H9 (cell line): ENCODE results near the gene POC1B. TPM values are rescaled to one million over a fixed set of nuclear protein-coding genes. Genes with fewer than 3 reads are reported as not detected.

Experiments used
- DNase-seq: peaks from one replicate; pipeline ENCODE4 v3.0.0-alpha.2; 2017
- H2AFZ ChIP-seq: one replicate; pipeline ENCODE4 v1.6.1; 2013; ENCODE audit warnings: mild to moderate bottlenecking, low read length, control low read depth, moderate library complexity
- H2AK5ac ChIP-seq: 2 replicates; pipeline ENCODE4 v1.6.1; 2013; ENCODE audit warnings: low read length, control low read depth, mixed read lengths; ENCODE audit not compliant: insufficient read length
- H2BK120ac ChIP-seq: one replicate; pipeline ENCODE4 v1.6.1; 2013; ENCODE audit warnings: low read depth, mild to moderate bottlenecking, low read length, control low read depth, inconsistent platforms; ENCODE audit not compliant: poor library complexity, severe bottlenecking
- H2BK12ac ChIP-seq: 2 replicates; pipeline ENCODE4 v1.6.1; 2013; ENCODE audit warnings: low read length, control low read depth, mixed read lengths, low read depth; ENCODE audit not compliant: insufficient read length
- H2BK15ac ChIP-seq: 2 replicates; pipeline ENCODE4 v1.6.1; 2013; ENCODE audit warnings: low read depth, low read length, control low read depth
- H2BK20ac ChIP-seq: one replicate; pipeline ENCODE4 v1.6.1; 2013; ENCODE audit warnings: low read depth, mild to moderate bottlenecking, low read length, control low read depth, inconsistent platforms; ENCODE audit not compliant: poor library complexity, severe bottlenecking
- H2BK5ac ChIP-seq: 2 replicates; pipeline ENCODE4 v1.6.1; 2013; ENCODE audit warnings: low read length, control low read depth, mixed read lengths; ENCODE audit not compliant: insufficient read length
- H3K14ac ChIP-seq: 2 replicates; pipeline ENCODE4 v1.6.1; 2013; ENCODE audit warnings: low read length, control low read depth; ENCODE audit not compliant: insufficient read depth
- H3K18ac ChIP-seq: 2 replicates; pipeline ENCODE4 v1.6.1; 2013; ENCODE audit warnings: low read depth, mild to moderate bottlenecking, mixed read lengths, low read length, control low read depth; ENCODE audit not compliant: insufficient read length
- H3K23ac ChIP-seq: 2 replicates; pipeline ENCODE4 v1.6.1; 2013; ENCODE audit warnings: low read length, control low read depth, mixed read lengths, low read depth; ENCODE audit not compliant: insufficient read length
- H3K23me2 ChIP-seq: 2 replicates; pipeline ENCODE4 v1.6.1; 2013; ENCODE audit warnings: low read depth, mild to moderate bottlenecking, mixed read lengths, low read length, control low read depth; ENCODE audit not compliant: insufficient read length, poor library complexity, severe bottlenecking
- H3K27ac ChIP-seq: 2 replicates; pipeline ENCODE4 v1.5.1; 2013; ENCODE audit warnings: low read length, control low read depth, mixed read lengths, low read depth; ENCODE audit not compliant: insufficient read length
- H3K27me3 ChIP-seq: 2 replicates; pipeline ENCODE4 v1.6.1; 2013; ENCODE audit warnings: low read length, control low read depth, inconsistent platforms; ENCODE audit not compliant: insufficient read depth
- H3K4ac ChIP-seq: 2 replicates; pipeline ENCODE4 v1.6.1; 2013; ENCODE audit warnings: low read depth, mild to moderate bottlenecking, control low read depth, inconsistent platforms, low read length, moderate library complexity
- H3K4me1 ChIP-seq: 2 replicates; pipeline ENCODE4 v1.6.1; 2013; ENCODE audit warnings: low read length, control low read depth, inconsistent platforms; ENCODE audit not compliant: insufficient read depth
- H3K4me2 ChIP-seq: 2 replicates; pipeline ENCODE4 v1.6.1; 2013; ENCODE audit warnings: low read length, control low read depth, mixed read lengths; ENCODE audit not compliant: insufficient read length, insufficient read depth
- H3K56ac ChIP-seq: 2 replicates; pipeline ENCODE4 v1.6.1; 2013; ENCODE audit warnings: low read depth, mild to moderate bottlenecking, mixed read lengths, low read length, control low read depth; ENCODE audit not compliant: insufficient read length
- H3K79me1 ChIP-seq: 2 replicates; pipeline ENCODE4 v1.6.1; 2013; ENCODE audit warnings: low read depth, mild to moderate bottlenecking, moderate library complexity, low read length, control low read depth, inconsistent platforms; ENCODE audit not compliant: insufficient read depth, poor library complexity, severe bottlenecking
- H3K79me2 ChIP-seq: 2 replicates; pipeline ENCODE4 v1.6.1; 2013; ENCODE audit warnings: low read length, control low read depth, inconsistent platforms; ENCODE audit not compliant: insufficient read depth
- H3K9ac ChIP-seq: 2 replicates; pipeline ENCODE4 v1.6.1; 2013; ENCODE audit warnings: low read length, control low read depth, mixed read lengths; ENCODE audit not compliant: insufficient read length; ENCODE audit errors: extremely low read depth
- H3K9me3 ChIP-seq: one replicate; pipeline ENCODE4 v1.6.1; 2013; ENCODE audit warnings: low read depth, low read length, inconsistent platforms; ENCODE audit not compliant: control insufficient read depth
- H3T11ph ChIP-seq: one replicate; pipeline ENCODE4 v1.6.1; 2013; ENCODE audit warnings: mild to moderate bottlenecking, low read length, control low read depth, inconsistent platforms
- H4K20me1 ChIP-seq: one replicate; pipeline ENCODE4 v1.6.1; 2013; ENCODE audit not compliant: control insufficient read depth, insufficient read length, insufficient read depth
- H4K5ac ChIP-seq: 2 replicates; pipeline ENCODE4 v1.6.1; 2013; ENCODE audit warnings: low read depth, mild to moderate bottlenecking, mixed read lengths, low read length, control low read depth; ENCODE audit not compliant: insufficient read length
- H4K8ac ChIP-seq: replicated peaks from 2 replicates; pipeline ENCODE4 v1.6.1; 2013; ENCODE audit warnings: low read length, control low read depth, mixed read lengths, low read depth; ENCODE audit not compliant: insufficient read length
- H4K91ac ChIP-seq: 2 replicates; pipeline ENCODE4 v1.6.1; 2013; ENCODE audit warnings: low read depth, mild to moderate bottlenecking, moderate library complexity, mixed read lengths, low read length, control low read depth; ENCODE audit not compliant: insufficient read length
- H3K27ac Mint-ChIP-seq, 3 experiments: 2 replicates in 2 of 3; 3 replicates in 1 of 3; pipeline ENCODE4 v1.8.0; 2020 to 2021; ENCODE audit warnings: mixed read lengths in 3 of 3, mild to moderate bottlenecking in 1 of 3, moderate library complexity in 1 of 3
- H3K27me3 Mint-ChIP-seq: 2 replicates; pipeline ENCODE4 v1.8.0; 2021; ENCODE audit warnings: low read depth, mild to moderate bottlenecking, moderate library complexity, mixed read lengths
- H3K36me3 Mint-ChIP-seq, 3 experiments: 2 replicates in 2 of 3; 3 replicates in 1 of 3; pipeline ENCODE4 v1.8.0; 2020 to 2021; ENCODE audit warnings: low read depth in 3 of 3, mixed read lengths in 3 of 3; ENCODE audit not compliant: insufficient read depth in 1 of 3
- H3K4me1 Mint-ChIP-seq, 2 experiments: 2 replicates each; pipeline ENCODE4 v1.8.0; 2020; ENCODE audit warnings: mixed read lengths in 2 of 2
- H3K4me3 Mint-ChIP-seq, 2 experiments: 2 replicates in 1 of 2; 3 replicates in 1 of 2; pipeline ENCODE4 v1.8.0; 2020 to 2021; ENCODE audit warnings: mild to moderate bottlenecking in 2 of 2, mixed read lengths in 2 of 2, moderate library complexity in 1 of 2
- H3K9me3 Mint-ChIP-seq, 2 experiments: 2 replicates in 1 of 2; 3 replicates in 1 of 2; pipeline ENCODE4 v1.8.0; 2020; ENCODE audit warnings: mild to moderate bottlenecking in 2 of 2, mixed read lengths in 2 of 2, moderate library complexity in 1 of 2
- CTCF ChIP-seq: fragments of 200-600 bp; sonication (generic); conservative IDR thresholded peaks from 3 replicates; pipeline ENCODE4 v1.8.0; 2021; ENCODE audit warnings: antibody characterized with exemption, mild to moderate bottlenecking
- WGBS: extraction: QIAGEN DNeasy Blood & Tissue Kit; methylation state at CpG from one replicate; pipeline ENCODE4 v1.1.7; 2013; ENCODE audit warnings: missing lambda C conversion rate, low lambda C conversion rate, mixed read lengths; ENCODE audit not compliant: insufficient read length; ENCODE audit errors: extremely low coverage; 5-methylcytosine and 5-hydroxymethylcytosine counted together
- total RNA-seq: library from RNA; stranded (reverse); gene quantifications from 2 replicates; pipeline ENCODE4 v1.2.1, GENCODE V29; 2021

The POC1B gene
- total RNA-seq, 1 experiment from 2014 or later: 12.5 TPM

- peak overlapping the region; percentile 79 for H3K27ac ChIP-seq
- H2BK120ac ChIP-seq: no peak overlapping the region
- Mint-ChIP-seq H3K4me1 (peaks cover 26 to 34% of the 10 kb centered on the region in 2 experiments), H3K27me3 (no peaks in the 10 kb centered on the region), H3K9me3 (no peaks in the 10 kb centered on the region), H3K36me3 (no peaks in the 10 kb centered on the region), H3K4me3 (peak overlapping the region in 1 of 2 experiments; percentile 66; a peak in 3 of 5 replicates), H3K27ac (peak overlapping the region; percentile 10 to 97 (median 77); a peak in 5 of 7 replicates)
- H2BK12ac ChIP-seq: no peak overlapping the region
- H2AFZ ChIP-seq: no peak overlapping the region
- H3K56ac ChIP-seq: no peak overlapping the region
- no peak overlapping the region for H2BK5ac ChIP-seq
- no peak overlapping the region for H2BK20ac ChIP-seq
- H3K23me2 ChIP-seq: no peaks in the 10 kb centered on the region
- no peak overlapping the region for H4K5ac ChIP-seq
- no peak overlapping the region for H2BK15ac ChIP-seq
- H3K9ac ChIP-seq: no peak overlapping the region
- no CpG with 5 or more reads among the region's 9 CpGs for WGBS
- H3K27me3 ChIP-seq: no peaks in the 10 kb centered on the region
- H3K4me1 ChIP-seq: peaks cover 11% of the 10 kb centered on the region; the same call in 1 of the 2 replicates
- H3K23ac ChIP-seq: no peak overlapping the region
- peak; percentile 84 for DNase-seq
- H4K20me1 ChIP-seq: no peaks in the 10 kb centered on the region
- no peak overlapping the region for H3T11ph ChIP-seq
- no peak overlapping the region for H4K8ac ChIP-seq
- H3K79me1 ChIP-seq: no peaks in the 10 kb centered on the region
- no peak overlapping the region for H4K91ac ChIP-seq
- no peaks in the 10 kb centered on the region for H3K79me2 ChIP-seq
- H3K14ac ChIP-seq: no peak overlapping the region
- H3K9me3 ChIP-seq: no peaks in the 10 kb centered on the region
- no peak overlapping the region for H3K4ac ChIP-seq
- peak overlapping the region; percentile 17 for H3K4me2 ChIP-seq
- H3K18ac ChIP-seq: no peak overlapping the region
- no peak for TF ChIP-seq CTCF
- H2AK5ac ChIP-seq: no peak overlapping the region
These were observed 74.0 kb downstream of the POC1B start for GRCh38 chr12:89451841-89452251.
